Stimulated activated CD8-positive, alpha-beta memory T cell treated with anti-CD3 and anti-CD28 coated beads, Interleukin-15, amount 100 ng/mL, for 1 hour (primary cell): ENCODE data around the gene MAN2B1.
A peak's percentile ranks its signal among the peaks of the same experiment; 100 is the strongest.

ENCODE experiments used
- DNase-seq: peaks from one replicate; pipeline ENCODE4 v3.0.0-alpha.2; 2020; ENCODE audit warnings: low read depth

Gene MAN2B1

DNA sequence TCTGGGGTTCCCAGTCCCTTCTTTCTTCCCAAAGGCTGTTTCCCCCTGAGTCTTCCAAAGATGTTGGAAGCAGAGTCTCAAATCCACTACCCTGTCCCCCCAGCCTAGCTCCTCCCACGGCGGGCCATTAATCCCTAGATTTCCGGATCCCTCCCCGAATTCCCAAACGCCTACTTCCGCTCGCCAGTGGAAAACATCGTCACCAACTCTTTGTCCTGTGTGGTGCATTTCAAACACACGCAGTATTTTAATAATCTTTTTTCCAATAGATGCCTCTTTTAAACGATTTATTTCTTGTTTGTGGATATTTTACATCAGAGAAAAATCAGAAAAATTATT, 55.2 kb downstream of the MAN2B1 start:
- no peak for DNase-seq

DNA sequence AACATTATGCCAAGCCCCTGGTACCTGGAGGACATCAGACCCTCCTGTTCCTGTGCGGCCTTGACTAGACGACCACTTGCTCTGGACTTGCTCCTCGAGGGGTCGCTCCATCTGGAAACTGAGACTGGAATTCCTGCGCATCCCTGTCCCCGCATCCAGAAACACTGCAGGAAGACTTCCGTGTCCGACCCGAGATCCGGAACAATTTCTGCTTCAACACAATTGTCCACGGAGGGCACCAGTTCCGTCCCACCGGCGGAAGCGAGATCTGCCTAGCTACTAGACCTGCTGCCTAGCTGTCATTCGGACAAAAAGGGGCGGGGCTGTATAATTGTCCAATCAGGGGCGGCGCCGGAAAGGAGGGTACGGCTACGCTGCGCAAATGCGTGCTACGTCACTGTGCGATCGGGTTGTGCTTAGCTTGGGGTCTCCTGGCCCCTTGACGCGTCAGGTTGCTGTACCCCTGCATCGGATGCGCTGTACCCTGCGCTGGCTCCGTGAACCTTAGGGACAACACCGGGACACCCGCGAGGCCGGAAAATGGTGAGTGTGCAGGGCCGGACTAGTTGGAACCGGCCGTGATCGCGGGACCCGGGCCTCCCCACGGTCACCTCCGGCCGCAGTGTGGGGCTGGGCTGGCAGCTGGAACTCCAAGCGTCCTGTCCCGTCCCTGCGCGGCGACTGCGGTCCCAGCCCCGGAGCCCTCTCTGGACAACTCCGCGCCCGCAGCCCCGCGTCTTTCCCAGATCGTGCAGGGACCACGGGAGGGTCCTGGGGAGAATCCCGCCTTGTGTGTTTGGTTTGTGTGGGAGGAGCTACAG, 55.8 kb downstream of the MAN2B1 start, which contains the start of the genes ZNF490 and ZNF791:
Gene ZNF490 (minus strand): TSS at position 274 of the 821 bp plus-strand sequence. CDS start 133 bp downstream, at position 141.
Gene ZNF791 (plus strand): TSS at position 381 of the 821 bp plus-strand sequence. CDS start 160 bp downstream, at position 541.
- peak; percentile 94 for DNase-seq

DNA sequence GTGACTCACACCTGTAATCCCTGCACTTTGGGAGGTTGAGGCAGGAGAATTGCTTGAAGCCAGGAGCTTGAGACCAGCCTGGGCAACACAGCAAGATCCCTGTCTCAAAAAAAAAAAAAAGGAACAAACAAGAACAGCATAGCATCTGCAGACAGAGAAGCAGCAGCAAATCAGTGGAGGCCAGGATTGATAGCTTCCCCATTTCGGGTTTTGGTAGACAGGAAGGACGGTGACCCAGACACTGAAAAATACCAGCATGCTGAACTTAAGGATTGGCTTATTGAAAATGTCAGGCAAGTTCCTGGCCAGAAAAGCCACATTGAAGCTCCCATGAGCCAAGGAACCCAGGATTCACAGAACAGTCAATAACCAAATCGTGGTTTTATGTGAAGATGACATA, 58.9 kb downstream of the MAN2B1 start:
- no peak for DNase-seq

DNA sequence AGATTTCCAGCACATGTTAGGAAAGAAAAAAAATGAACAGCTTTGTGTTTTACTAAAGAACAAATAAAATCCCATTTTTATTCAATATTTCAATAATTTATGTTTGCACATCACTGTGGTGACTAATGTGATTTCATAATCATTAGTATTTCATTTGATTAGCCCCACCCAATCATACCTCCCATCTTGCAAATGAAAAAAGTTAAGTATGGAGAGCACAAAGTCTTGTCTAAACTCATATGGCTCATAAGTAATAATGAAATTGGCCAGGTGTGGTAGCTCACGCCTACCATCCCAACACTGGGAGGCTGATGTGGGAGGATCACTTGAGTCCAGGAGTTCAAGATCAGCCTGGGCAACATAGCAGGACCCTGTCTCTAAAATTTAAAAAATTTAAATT, 59.7 kb downstream of the MAN2B1 start:
- no peak for DNase-seq

DNA sequence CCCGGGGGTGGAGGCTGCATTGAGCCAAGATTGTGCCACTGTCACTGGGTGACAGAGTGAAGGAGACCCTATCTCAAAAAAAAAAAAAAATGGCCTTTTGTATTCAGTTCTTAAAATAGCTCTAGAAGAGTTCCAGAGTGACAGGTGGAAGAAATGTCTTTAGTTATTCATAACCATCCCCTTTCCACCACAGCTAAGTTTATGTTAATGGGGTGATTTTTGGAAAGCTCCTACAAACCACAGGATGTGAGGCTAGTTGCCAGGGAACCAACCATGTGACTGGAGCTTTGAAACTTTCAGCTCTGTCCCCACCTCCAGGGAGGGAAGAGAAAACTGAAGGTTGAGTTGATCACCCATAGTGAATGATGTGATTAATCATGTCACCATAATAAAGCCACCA, 62.8 kb downstream of the MAN2B1 start:
- no peak for DNase-seq

DNA sequence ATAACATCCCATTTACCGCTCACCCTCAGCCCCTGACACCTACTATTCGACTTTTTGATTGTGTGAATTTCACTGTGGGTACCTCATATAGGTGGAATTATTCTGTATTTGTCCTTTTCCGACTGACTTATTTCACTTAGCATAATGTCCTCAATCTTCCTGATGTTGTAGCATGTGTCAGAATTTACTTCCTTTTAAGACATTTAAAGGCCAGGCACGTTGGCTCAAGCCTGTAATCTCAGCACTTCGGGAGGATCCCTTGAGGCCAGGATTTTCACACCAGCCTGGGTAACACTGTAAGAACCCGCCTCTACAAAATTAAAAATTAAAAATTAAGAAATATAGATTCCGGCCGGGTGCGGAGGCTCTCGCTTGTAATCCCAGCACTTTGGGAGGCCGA, 68.9 kb downstream of the MAN2B1 start:
- DNase-seq, result no peak

DNA sequence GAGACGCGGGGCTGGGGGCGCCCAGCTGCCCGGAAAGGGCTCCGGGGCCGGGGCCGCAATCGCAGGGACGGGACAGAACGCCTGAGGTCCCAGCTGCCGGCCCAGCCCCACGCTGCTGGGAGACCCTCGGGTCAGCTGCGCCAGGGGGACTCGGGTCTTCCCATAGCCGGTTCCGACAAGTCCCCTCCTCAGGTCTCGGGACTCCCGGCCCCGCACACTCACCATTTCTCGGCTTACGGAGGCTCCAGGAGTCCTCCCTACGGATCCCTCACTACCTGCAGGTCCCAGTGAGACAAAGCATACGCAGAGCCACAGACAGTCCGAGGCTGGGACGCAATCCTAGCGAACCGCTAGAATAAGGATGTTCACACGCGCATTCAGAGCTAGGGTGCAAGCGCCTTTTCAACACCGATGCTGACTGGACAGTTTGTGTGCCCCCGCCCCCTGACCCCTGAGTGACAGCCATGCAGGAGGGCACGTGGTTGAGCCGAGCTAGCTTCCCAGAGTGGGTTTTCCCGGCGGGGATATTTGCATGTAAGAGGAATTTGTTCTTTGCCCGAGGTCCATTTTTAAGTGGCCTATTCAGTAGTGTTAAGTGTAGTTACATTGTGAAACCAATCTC, 69.5 kb downstream of the MAN2B1 start:
- no peak for DNase-seq
